ENCODE data around the gene SLC28A1.

Gene SLC28A1

GRCh38 chr15:84909782-84910181 is 25.3 kb downstream of the SLC28A1 start:
- H3K4me3 ChIP-seq (ENCODE audit: low read depth, low read length), result no peak overlapping the region
- DNase-seq (ENCODE audit: low read depth), result no peak
- TF ChIP-seq CTCF (IDR thresholded peaks at IDR 0.05; ENCODE audit: low read depth, low read length, missing control alignments), result no peak

- no peak for TF ChIP-seq CTCF (IDR thresholded peaks at IDR 0.05; ENCODE audit: low read depth, low read length, missing control alignments)
- H3K4me3 ChIP-seq (ENCODE audit: low read depth, low read length), result no peak overlapping the region
- no peak for DNase-seq (ENCODE audit: low read depth)
Measured at GRCh38 chr15:84910928-84911623, 26.6 kb downstream of the SLC28A1 start.

- TF ChIP-seq CTCF (IDR thresholded peaks at IDR 0.05; ENCODE audit: low read depth, low read length, missing control alignments), result no peak
- H3K4me3 ChIP-seq (ENCODE audit: low read depth, low read length), result no peak overlapping the region
- DNase-seq (ENCODE audit: low read depth), result no peak
Measured at GRCh38 chr15:84911879-84912660, 27.6 kb downstream of the SLC28A1 start.

GRCh38 chr15:84913360-84913723 is 28.9 kb downstream of the SLC28A1 start:
- no peak for TF ChIP-seq CTCF (IDR thresholded peaks at IDR 0.05; ENCODE audit: low read depth, low read length, missing control alignments)
- no peak overlapping the region for H3K4me3 ChIP-seq (ENCODE audit: low read depth, low read length)
- DNase-seq (ENCODE audit: low read depth), result no peak

- no peak for DNase-seq (ENCODE audit: low read depth)
- no peak overlapping the region for H3K4me3 ChIP-seq (ENCODE audit: low read depth, low read length)
- no peak for TF ChIP-seq CTCF (IDR thresholded peaks at IDR 0.05; ENCODE audit: low read depth, low read length, missing control alignments)
Measured at GRCh38 chr15:84914351-84914750, 29.9 kb downstream of the SLC28A1 start.

GRCh38 chr15:84914909-84915605 is 30.6 kb downstream of the SLC28A1 start:
- TF ChIP-seq CTCF (IDR thresholded peaks at IDR 0.05; ENCODE audit: low read depth, low read length, missing control alignments), result no peak
- DNase-seq (ENCODE audit: low read depth), result no peak
- no peak overlapping the region for H3K4me3 ChIP-seq (ENCODE audit: low read depth, low read length)
